Heart left ventricle (tissue), 16 donors: ENCODE data around the gene CEMIP2. TPM values are rescaled to one million over a fixed set of nuclear protein-coding genes. Genes with fewer than 3 reads are reported as not detected.
"Not testable (repeated sequence)": the region's sequence is repeated elsewhere in the genome, so short reads cannot be mapped to it uniquely, and the experiment has no call there.

Source experiments
- ATAC-seq, 4 donors: fragments of 200-7000 bp; cut with Tn5 transposase; one replicate each; pipeline ENCODE4 v1.9.1; 2020 to 2022; ENCODE audit warnings: moderate library complexity in 4 of 4, mild to moderate bottlenecking in 3 of 4, moderate number of reproducible peaks in 1 of 4
- DNase-seq, 5 donors: peaks; one replicate each; pipeline ENCODE4 v3.0.0-alpha.2; 2020
- H3K27ac ChIP-seq, 12 donors: fragments of 200-600 bp; sonication (generic) in 4 of 12; one replicate each; pipeline versions ENCODE4 v1.5.0 to v1.8.0; 2016 to 2022; ENCODE audit warnings: mild to moderate bottlenecking in 2 of 12
- H3K27me3 ChIP-seq, 9 donors: fragments of 200-600 bp; sonication (generic) in 2 of 9; one replicate each; pipeline versions ENCODE4 v1.5.1 to v1.8.0; 2016 to 2022; ENCODE audit warnings: mild to moderate bottlenecking in 3 of 9
- H3K36me3 ChIP-seq, 9 donors: fragments of 200-600 bp; sonication (generic) in 2 of 9; one replicate each; pipeline versions ENCODE4 v1.5.0 to v1.8.0; 2018 to 2022; ENCODE audit warnings: mild to moderate bottlenecking in 2 of 9
- H3K4me1 ChIP-seq, 12 donors: fragments of 200-600 bp; sonication (generic) in 4 of 12; one replicate each; pipeline versions ENCODE4 v1.5.0 to v1.8.0; 2016 to 2022; ENCODE audit warnings: mild to moderate bottlenecking in 3 of 12
- H3K4me3 ChIP-seq, 12 donors: fragments of 200-600 bp; sonication (generic) in 4 of 12; one replicate each; pipeline versions ENCODE4 v1.5.0 to v1.8.0; 2017 to 2022; ENCODE audit warnings: mild to moderate bottlenecking in 9 of 12, moderate library complexity in 4 of 12
- H3K9me3 ChIP-seq, 12 donors: fragments of 200-600 bp; sonication (generic) in 4 of 12; one replicate each; pipeline versions ENCODE4 v1.5.0 to v1.8.0; 2016 to 2022; ENCODE audit warnings: mild to moderate bottlenecking in 1 of 12
- POLR2A ChIP-seq, 2 donors: fragments of 450-650 bp; IDR thresholded peaks; one replicate each; pipeline ENCODE4 v1.6.1; 2017; ENCODE audit warnings: antibody characterized with exemption in 2 of 2, mild to moderate bottlenecking in 2 of 2, moderate library complexity in 2 of 2
- WGBS, 4 donors: extraction: QIAGEN DNeasy Blood & Tissue Kit in 2 of 4; methylation state at CpG; one replicate each; pipeline versions ENCODE4 v1.1.5 to v1.1.7; 2013 to 2018; 5-methylcytosine and 5-hydroxymethylcytosine counted together
- intact Hi-C, 10 donors: fragments of 100-400 bp; cut with DNase I; formaldehyde crosslinking; loops; one replicate each; pipeline versions ENCODE4 v1.11.1 to v1.14.2; 2022
- polyA plus RNA-seq, 2 donors: library from polyadenylated mRNA; stranded (reverse); fragments of 200-250 nt; gene quantifications; one replicate each; pipeline ENCODE4 v1.2.3, GENCODE V29; 2013
- total RNA-seq, 9 donors: library from RNA; depleted of rRNA in 2 of 9; stranded (reverse); fragments of >200 nt in 2 of 9; fragmentation: NEBNext Ultra II Directional in 3 of 9; extraction: Animal tissue kit (Norgen Biotek cat#: 25700) in 3 of 9; gene quantifications; one replicate each; pipeline versions ENCODE4 v1.1.0 to v1.2.4, GENCODE V29; 2016 to 2023
- TF ChIP-seq, protein P1 (sequence below), 12 donors: fragments of 200-600 bp; sonication (generic) in 4 of 12; IDR thresholded peaks; one replicate each; pipeline versions ENCODE4 v1.5.0 to v1.8.0; 2018 to 2022; ENCODE audit warnings: antibody characterized with exemption in 12 of 12, mild to moderate bottlenecking in 5 of 12
- donor health status: ischemic (EF 13 %, LVEDD 7.1; RV severe dilation, severe dysfunction).
- donor health status: healthy with polysubstance abuse.
- donor health status: DM: no; HTN: yes; CAD: no.
- donor health status: DM: no; HTN: no; CAD: no.
- donor health status: ischemic (EF 25% LVEDD 6.9; RV normal size, moderate dysfunction).
- donor health status: ischemic (EF 25% LVEDD 5.7; RV mildly dilated, moderate dysfunction).
- donor health status: healthy.
- donor health status: DM: yes; HTN: yes; CAD: no.
- donor health status: ischemic (EF 35%, LVEDD 5.7; RV mildly dilated, moderate dysfunction).
- donor health status: nonischemic (EF 11% LVEDD 7.7; RV severe dilation, severe dysfunction).
- donor health status: DM: yes; HTN: yes; CAD: no.
- donor health status: PGD.
- donor health status: ischemic (EF 29% LVEDD 5.4; RV normal size, mild dysfunction).
- donor health status: nonischemic (EF 23%, LVEDD 6.1; RV moderate dilation, normal function).

The CEMIP2 gene
- total and polyA plus RNA-seq, 11 donors, result 5.8 to 49.3 (median 7.4) TPM

DNA sequence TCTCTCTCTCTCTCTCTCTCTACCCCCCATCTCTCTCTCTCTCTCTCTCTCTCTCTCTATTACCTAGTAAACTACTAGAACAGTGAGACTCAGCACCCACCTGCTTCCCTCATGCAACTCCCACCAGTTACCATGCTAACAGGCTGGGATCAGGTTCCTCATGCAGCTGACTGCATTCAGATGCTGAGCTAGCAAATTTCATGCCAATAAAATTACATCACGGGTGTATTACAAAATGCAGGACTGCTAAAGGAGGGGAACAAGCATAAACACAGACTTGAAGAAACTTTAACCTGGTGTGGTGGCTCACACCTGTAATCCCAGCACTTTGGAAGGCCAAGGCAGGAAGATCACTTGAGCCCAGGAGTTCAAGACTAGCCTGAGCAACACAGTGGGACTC, 76.0 kb downstream of the CEMIP2 start:
- ATAC-seq, result peak; percentile 59 to 76 (median 66)
- intact Hi-C loops, result no loop called here
- peak in 3 of 5 donors; percentile 18 to 35 (median 24) for DNase-seq
- 47 to 75% (median 60%) methylated on average over 1 of the region's 1 CpG for WGBS, 4 donors
- Histone ChIP-seq H3K4me3 (no peak overlapping the region), H3K4me1 (peaks cover 0 to 22% (median 0%) of the 10 kb centered on the region in 12 donors), H3K27ac (peak overlapping the region in 1 of 12 donors; percentile 40), H3K27me3 (no peaks in the 10 kb centered on the region), H3K36me3 (peaks cover 0 to 82% (median 18%) of the 10 kb centered on the region in 9 donors), H3K9me3 (no peaks in the 10 kb centered on the region)
- no peak for TF ChIP-seq POLR2A (IDR thresholded peaks at IDR 0.05)
- TF ChIP-seq, protein P1, sequence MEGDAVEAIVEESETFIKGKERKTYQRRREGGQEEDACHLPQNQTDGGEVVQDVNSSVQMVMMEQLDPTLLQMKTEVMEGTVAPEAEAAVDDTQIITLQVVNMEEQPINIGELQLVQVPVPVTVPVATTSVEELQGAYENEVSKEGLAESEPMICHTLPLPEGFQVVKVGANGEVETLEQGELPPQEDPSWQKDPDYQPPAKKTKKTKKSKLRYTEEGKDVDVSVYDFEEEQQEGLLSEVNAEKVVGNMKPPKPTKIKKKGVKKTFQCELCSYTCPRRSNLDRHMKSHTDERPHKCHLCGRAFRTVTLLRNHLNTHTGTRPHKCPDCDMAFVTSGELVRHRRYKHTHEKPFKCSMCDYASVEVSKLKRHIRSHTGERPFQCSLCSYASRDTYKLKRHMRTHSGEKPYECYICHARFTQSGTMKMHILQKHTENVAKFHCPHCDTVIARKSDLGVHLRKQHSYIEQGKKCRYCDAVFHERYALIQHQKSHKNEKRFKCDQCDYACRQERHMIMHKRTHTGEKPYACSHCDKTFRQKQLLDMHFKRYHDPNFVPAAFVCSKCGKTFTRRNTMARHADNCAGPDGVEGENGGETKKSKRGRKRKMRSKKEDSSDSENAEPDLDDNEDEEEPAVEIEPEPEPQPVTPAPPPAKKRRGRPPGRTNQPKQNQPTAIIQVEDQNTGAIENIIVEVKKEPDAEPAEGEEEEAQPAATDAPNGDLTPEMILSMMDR (IDR thresholded peaks at IDR 0.05), result no peak

DNA sequence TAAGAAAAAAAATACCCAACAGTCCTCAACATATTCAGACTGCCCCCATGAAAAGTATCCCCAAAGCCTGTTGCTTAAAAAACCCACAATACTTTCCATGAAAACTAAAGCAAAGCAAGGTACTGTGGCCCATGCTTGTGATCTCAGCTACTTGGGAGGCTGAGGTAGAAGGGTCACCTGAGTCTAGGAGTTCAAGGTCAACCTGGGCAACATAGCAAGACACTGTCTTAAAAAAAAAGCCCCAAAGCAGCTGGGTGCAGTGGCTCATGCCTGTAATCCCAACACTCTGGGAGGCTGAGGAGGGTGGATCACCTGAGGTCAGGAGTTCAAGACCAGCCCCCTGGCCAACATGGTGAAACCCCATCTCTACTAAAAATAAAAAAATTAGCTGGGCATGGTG, 76.7 kb downstream of the CEMIP2 start:
- ATAC-seq, result not testable (repeated sequence)
- H3K36me3 ChIP-seq, result peaks cover 0 to 81% (median 10%) of the 10 kb centered on the region in 9 donors

GRCh38 chr9:71690689-71691435, 77.5 kb downstream of the CEMIP2 start:
- Histone ChIP-seq H3K4me1 (peaks cover 0 to 35% (median 0%) of the 10 kb centered on the region in 12 donors), H3K4me3 (no peak overlapping the region), H3K9me3 (no peaks in the 10 kb centered on the region), H3K27ac (peak overlapping the region in 1 of 12 donors; percentile 67), H3K36me3 (peaks cover 0 to 82% (median 10%) of the 10 kb centered on the region in 9 donors), H3K27me3 (no peaks in the 10 kb centered on the region)
- intact Hi-C loops, result no loop called here
- 88 to 95% (median 94%) methylated on average over 6 of the region's 6 CpGs for WGBS, 4 donors
- TF ChIP-seq POLR2A (IDR thresholded peaks at IDR 0.05), result no peak
- TF ChIP-seq, protein P1 (IDR thresholded peaks at IDR 0.05), result no peak
- DNase-seq (no peak), ATAC-seq (no peak)

More for the DNA sequence above, 76.7 kb downstream of the CEMIP2 start:
- peak overlapping the region in 1 of 12 donors; percentile 67 for H3K27ac ChIP-seq
- intact Hi-C loops, H3K27me3 ChIP-seq, DNase-seq, H3K9me3 ChIP-seq, H3K4me3 ChIP-seq: not testable (repeated sequence)
- H3K4me1 ChIP-seq, result peaks cover 0 to 28% (median 0%) of the 10 kb centered on the region in 12 donors

GRCh38 chr9:71690063-71690688, 78.1 kb downstream of the CEMIP2 start:
- intact Hi-C loops, result no loop called here
- peak overlapping the region in 1 of 12 donors; percentile 67 for H3K27ac ChIP-seq
- H3K4me3 ChIP-seq, result no peak overlapping the region
- peaks cover 0 to 42% (median 0%) of the 10 kb centered on the region in 12 donors for H3K4me1 ChIP-seq
- ATAC-seq, result no peak
- TF ChIP-seq POLR2A (IDR thresholded peaks at IDR 0.05), result no peak
- TF ChIP-seq, protein P1 (IDR thresholded peaks at IDR 0.05), result no peak
- H3K27me3 ChIP-seq, result no peaks in the 10 kb centered on the region
- WGBS, 4 donors, result 87 to 92% (median 89%) methylated on average over 10 of the region's 10 CpGs
- H3K9me3 ChIP-seq, result no peaks in the 10 kb centered on the region
- peaks cover 0 to 82% (median 10%) of the 10 kb centered on the region in 9 donors for H3K36me3 ChIP-seq
- no peak for DNase-seq
